KBM-7 (cell line): ENCODE results near the gene TMED1.
A peak's percentile ranks its signal among the peaks of the same experiment; 100 is the strongest.

Experiments
- DNase-seq: peaks from one replicate; pipeline ENCODE4 v3.0.0-alpha.2; 2015
- in situ Hi-C: fragments of 300-500 bp; cut with MboI; formaldehyde crosslinking; loops from 2 replicates; pipeline ENCODE4 v1.14.3; 2020; ENCODE audit warnings: low sequenced_read_pairs, low pct_unique_long_range_greater_than_20kb, mixed read lengths

The TMED1 gene

DNA sequence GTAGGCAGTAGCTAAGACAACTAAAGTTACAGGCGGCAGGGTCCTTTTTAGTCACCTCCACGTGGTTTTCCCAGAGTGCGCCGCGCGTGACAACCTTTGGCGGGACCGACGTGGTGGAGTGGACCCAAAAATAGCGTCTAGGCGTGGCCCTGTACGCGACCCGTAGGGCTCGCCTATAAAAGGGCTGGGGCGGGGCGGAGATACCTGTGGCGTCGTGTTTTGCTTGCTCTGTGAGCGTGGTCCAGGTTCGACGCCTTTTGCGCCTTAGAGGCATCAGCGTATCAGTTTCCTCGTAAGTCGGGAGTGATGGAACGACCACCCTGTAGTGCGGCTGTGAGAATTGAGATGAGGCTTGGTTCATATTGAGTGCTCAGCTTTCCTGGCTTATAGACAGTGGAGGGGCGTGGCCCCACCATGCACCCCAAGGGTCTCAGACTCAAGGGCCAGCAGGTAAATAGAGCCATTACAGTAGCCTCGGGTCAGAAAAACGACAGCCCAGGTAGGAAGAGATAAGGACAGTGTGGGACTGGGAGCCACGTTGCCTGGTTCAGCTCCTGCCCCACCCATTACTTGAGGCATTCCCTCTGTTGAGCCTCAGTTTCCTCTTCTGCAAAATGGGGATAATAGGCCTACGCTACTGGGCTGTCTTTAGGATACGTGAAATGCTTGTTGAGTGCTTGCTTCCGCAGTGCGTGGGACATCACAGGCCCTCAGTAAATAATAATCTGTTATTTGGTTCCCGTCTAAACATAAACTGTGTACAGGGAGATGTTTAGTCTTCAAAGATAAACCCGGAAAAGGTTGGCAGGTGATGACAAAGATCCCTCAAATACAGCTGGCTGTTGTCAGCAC lies 693 bp upstream of the TMED1 start:
- in situ Hi-C loops = no loop called here
- peak; percentile 96 for DNase-seq

DNA sequence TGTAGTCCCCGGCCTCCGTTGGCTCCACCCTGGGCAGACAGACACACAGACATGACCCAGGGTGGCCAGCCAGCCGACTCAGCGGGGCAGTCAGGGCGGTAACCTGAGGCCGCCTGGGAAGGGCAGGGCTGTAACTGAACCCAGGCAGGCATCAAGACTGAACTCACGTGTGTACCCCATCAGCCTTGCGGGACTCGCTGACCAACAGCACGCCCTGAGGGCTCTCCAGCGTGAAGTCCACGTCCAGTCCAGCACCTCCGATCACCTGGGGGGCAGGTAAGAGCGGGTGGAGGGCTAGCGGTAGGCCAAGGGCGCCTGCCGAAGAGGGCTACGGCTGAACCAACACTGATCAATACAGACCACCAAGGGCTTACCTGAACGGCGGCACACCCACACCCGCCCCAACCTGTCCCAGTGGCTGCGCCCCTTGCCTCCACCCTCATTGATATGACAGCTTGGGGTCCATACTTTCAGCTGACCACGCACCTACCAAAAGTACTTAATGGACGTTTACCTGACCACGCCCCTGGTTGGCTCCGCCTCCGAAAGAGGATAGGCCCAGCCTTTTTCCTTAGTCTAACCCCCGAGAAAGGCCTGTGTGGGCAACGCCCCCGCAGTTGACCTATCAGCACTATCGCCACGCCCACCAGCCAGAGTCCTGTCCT lies 791 bp downstream of the TMED1 start:
- in situ Hi-C loops = no loop called here
- no peak for DNase-seq

- in situ Hi-C loops = no loop called here
- DNase-seq = no peak
Observed at GRCh38 chr19:10832939-10833296, 3.1 kb downstream of the TMED1 start.

- in situ Hi-C loops = no loop called here
- DNase-seq = no peak
Observed at GRCh38 chr19:10831987-10832938, 3.7 kb downstream of the TMED1 start.

DNA sequence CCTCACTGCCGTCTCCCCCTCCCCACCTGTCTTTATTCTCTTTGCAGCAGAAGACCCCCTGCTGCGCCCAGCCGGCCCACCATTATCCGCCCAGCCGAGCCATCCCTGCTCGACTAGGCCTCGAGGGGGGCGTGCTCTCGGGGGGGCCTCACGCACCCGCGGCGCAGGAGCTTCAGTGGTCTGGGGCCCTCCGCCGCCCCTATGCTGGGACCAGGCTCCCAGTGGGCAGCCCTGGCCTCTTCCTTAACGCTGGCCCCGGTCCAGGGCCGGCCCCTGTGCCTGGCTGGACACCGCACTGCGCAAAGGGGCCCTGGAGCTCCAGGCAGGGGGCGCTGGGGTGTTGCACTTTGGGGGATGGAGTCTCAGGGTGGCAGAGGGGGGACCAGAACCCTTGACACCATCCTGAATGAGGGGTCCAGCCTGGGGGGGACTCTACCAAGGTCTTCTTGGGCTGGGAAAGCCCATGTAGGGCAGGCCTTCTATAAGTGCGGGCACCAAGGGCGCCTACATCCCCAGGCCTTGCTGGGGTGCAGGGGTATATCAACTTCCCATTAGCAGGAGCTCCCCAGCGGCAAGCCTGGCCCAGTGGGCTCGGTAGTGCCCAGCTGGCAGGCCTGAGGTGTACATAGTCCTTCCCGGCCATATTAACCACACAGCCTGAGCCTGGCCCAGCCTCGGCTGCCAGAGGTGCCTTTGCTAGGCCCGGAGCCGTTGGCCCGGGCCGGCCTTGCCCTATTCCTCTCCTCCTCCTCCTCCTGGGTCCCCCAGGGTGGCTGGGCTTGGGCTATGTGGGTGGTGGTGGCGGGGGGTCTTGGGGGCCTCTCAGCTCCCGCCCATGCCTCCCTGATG lies 4.9 kb downstream of the TMED1 start:
- in situ Hi-C loops = no loop called here
- no peak for DNase-seq

GRCh38 chr19:10830370-10830769 lies 5.6 kb downstream of the TMED1 start:
- in situ Hi-C loops = no loop called here
- DNase-seq = no peak

DNA sequence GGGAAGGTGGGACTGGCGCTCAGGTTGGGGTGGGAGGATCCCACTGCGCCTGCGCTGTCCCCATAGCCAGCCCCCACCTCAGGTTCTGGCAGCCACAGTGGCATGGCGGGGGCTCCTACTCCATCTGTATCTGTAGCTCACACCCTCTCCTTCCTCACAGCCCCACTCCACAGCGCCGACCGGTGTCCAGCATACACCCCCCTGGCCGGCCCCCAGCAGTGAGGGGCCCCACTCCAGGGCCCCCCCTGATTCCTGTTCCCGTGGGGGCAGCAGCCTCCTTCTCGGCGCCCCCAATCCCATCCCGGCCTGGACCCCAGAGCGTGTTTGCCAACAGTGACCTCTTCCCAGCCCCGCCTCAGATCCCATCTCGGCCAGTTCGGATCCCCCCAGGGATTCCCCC lies 6.0 kb downstream of the TMED1 start:
- no peak for DNase-seq
- in situ Hi-C loops = no loop called here

GRCh38 chr19:10828981-10829821 lies 6.8 kb downstream of the TMED1 start:
- in situ Hi-C loops = no loop called here

GRCh38 chr19:10826846-10827245 lies 9.2 kb downstream of the TMED1 start:
- in situ Hi-C loops = no loop called here
- no peak for DNase-seq

More at GRCh38 chr19:10828981-10829821, 6.8 kb downstream of the TMED1 start:
- peak; percentile 24 for DNase-seq

DNA sequence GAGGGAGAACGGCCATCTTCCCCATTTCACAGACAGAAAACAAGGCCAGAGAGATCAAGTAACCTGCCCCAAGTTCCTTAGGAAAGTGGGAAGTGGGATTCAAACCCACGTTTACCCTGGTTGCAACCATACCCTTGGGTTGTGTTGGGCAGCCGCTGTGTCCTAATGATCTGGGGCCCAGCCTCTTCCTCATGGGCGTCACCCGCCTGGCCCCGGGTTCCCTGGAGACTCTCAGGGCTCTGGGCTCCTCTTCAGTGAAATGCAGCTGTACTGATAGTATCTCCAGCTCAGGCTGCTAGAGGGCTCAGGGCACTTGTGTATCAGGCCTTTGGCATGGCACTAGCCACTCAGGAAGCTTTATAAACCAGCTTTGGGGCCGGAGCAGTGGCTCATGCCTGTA lies 9.8 kb downstream of the TMED1 start:
- in situ Hi-C loops = no loop called here
- DNase-seq = no peak

DNA sequence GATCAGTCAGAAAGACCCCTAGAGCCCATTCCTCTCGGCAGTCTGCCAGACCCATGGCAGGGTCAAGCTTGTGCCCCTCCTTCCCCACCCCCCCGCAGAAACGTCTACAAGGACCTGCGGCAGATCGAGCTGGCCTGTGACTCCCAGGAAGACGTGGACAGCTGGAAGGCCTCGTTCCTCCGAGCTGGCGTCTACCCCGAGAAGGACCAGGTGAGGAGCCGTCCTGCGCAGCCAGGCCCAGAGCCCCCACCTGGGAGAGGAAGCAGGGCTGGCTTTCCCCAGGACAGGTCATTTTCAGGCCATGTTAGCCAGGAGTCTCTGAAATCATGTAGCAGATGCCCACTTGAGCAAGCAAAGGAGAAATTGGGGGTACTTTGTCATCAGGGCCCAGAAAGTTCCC lies 12.3 kb downstream of the TMED1 start:
- no peak for DNase-seq
- in situ Hi-C loops = no loop called here

- no peak for DNase-seq
- in situ Hi-C loops = no loop called here
Observed at GRCh38 chr19:10820173-10820572, 15.8 kb downstream of the TMED1 start.

DNA sequence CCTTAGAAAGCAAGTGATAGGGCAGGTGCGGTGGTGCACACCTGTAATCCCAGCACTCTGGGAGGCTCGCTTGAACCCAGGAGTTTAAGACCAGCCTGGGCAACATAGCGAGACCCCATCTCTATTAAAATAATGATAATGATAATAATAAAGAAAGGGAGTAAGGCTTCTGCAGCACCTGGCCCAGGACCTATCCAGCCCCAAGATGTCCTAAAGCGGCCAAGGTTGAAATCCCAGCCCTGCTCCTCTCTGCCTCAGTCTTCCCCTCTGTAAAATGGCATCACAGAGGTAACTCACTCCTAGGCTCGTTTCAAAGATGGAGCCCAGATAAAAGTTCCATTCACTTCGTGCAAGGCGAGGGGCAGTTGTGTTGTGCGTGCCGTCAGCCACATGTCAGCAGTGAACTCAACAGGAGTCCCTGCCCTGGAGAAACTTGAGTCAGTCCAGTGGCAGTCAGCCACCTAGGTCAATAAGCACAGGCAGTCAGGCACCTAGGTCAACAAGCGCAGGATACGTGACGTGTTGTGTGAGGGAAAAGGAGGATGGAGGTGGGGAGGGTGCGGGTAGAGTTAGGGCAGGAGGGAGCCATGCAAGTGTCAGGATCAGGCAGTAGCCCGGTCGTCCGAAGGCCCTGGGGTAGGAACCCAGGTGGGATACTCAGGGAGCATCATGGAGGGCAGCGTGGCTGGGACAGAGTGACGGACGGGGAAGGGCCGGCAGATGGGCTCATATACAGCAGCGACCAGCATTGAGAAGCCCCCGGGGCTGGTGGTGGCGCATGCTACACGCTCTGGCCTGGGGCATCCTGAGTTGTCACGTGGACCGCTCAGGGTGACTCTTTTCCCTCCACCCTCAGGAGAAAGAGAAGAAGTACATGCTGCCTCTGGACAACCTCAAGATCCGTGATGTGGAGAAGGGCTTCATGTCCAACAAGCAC lies 16.6 kb downstream of the TMED1 start:
- in situ Hi-C loops = no loop called here
- no peak for DNase-seq

GRCh38 chr19:10818301-10819123 lies 17.5 kb downstream of the TMED1 start:
- in situ Hi-C loops = no loop called here
- DNase-seq = no peak

DNA sequence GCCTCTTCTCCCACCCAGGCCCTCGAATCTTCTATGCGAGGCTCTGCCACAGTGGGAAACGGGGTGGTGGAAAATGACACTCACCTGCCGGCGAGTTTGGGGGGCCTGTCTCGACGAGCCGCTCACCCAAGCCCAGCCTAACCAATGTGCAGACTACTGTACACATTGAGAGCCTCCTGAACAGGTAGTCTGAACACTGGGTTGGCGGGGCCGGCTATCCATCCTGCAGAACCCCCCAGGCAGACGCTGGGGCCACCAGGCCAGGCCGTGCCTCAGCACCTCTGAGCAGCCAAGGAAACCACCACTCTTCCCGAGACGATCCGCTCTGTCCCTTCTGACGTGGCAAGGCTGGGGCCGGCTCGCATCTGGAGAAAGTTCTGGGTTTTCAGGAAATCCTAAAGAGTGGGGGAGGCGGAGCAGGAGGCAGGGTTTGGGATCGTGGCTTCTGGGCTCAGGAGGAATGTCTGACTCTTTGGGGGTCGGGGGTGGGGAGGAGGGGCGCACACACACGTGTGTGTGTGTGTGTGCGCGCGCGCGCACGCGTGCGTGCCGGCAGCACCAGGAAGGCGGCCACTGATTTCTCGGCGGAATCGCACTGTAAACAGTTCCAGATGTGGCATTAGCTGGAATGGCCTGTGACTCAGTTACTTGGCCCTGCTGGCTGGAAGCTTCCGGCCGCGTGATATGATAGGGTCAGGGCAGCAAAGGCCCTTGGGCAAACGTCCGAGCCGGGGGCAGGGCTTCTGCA lies 18.5 kb downstream of the TMED1 start:
- in situ Hi-C loops = no loop called here
- no peak for DNase-seq

GRCh38 chr19:10816691-10817090 lies 19.3 kb downstream of the TMED1 start:
- no peak for DNase-seq
- in situ Hi-C loops = no loop called here
